Subcutaneous abdominal adipose tissue (tissue), 5 donors: Measurements from ENCODE around the gene TSPO.

Experiments used
- H3K27ac ChIP-seq: one replicate; pipeline ENCODE4 v1.7.0; 2013; ENCODE audit warnings: low read depth, mild to moderate bottlenecking, inconsistent platforms, low read length, moderate library complexity
- H3K27me3 ChIP-seq, 5 donors: one replicate each; pipeline ENCODE4 v1.7.0; 2013; ENCODE audit warnings: low read length in 5 of 5, inconsistent platforms in 1 of 5; ENCODE audit not compliant: control insufficient read depth in 5 of 5, insufficient read depth in 4 of 5
- H3K36me3 ChIP-seq, 5 donors: one replicate each; pipeline ENCODE4 v1.7.0; 2013; ENCODE audit warnings: low read length in 5 of 5; ENCODE audit not compliant: control insufficient read depth in 5 of 5, insufficient read depth in 5 of 5
- H3K4me1 ChIP-seq, 5 donors: one replicate each; pipeline ENCODE4 v1.7.0; 2013; ENCODE audit warnings: low read length in 5 of 5, mild to moderate bottlenecking in 3 of 5, moderate library complexity in 1 of 5; ENCODE audit not compliant: control insufficient read depth in 5 of 5, insufficient read depth in 5 of 5
- H3K4me3 ChIP-seq, 5 donors: one replicate each; pipeline ENCODE4 v1.7.0; 2013; ENCODE audit warnings: low read length in 5 of 5, low read depth in 1 of 5
- H3K9ac ChIP-seq, 5 donors: one replicate each; pipeline ENCODE4 v1.7.0; 2013; ENCODE audit warnings: low read length in 5 of 5, mild to moderate bottlenecking in 4 of 5, moderate library complexity in 3 of 5
- H3K9me3 ChIP-seq, 5 donors: one replicate each; pipeline ENCODE4 v1.7.0; 2013; ENCODE audit warnings: low read length in 5 of 5; ENCODE audit not compliant: control insufficient read depth in 5 of 5
- donor health status: healthy.
- donor health status: healthy.
- donor health status: healthy.
- donor health status: healthy.
- donor health status: healthy.

The TSPO gene

GRCh38 chr22:43205748-43206508 is 54.6 kb downstream of the TSPO start:
- Histone ChIP-seq H3K4me3 (no peak overlapping the region), H3K9me3 (no peaks in the 10 kb centered on the region), H3K27me3 (peaks cover 0 to 11% (median 7%) of the 10 kb centered on the region in 5 donors), H3K9ac (no peak overlapping the region), H3K27ac (no peak overlapping the region), H3K4me1 (peaks cover 0 to 7% (median 0%) of the 10 kb centered on the region in 5 donors), H3K36me3 (no peaks in the 10 kb centered on the region)

DNA sequence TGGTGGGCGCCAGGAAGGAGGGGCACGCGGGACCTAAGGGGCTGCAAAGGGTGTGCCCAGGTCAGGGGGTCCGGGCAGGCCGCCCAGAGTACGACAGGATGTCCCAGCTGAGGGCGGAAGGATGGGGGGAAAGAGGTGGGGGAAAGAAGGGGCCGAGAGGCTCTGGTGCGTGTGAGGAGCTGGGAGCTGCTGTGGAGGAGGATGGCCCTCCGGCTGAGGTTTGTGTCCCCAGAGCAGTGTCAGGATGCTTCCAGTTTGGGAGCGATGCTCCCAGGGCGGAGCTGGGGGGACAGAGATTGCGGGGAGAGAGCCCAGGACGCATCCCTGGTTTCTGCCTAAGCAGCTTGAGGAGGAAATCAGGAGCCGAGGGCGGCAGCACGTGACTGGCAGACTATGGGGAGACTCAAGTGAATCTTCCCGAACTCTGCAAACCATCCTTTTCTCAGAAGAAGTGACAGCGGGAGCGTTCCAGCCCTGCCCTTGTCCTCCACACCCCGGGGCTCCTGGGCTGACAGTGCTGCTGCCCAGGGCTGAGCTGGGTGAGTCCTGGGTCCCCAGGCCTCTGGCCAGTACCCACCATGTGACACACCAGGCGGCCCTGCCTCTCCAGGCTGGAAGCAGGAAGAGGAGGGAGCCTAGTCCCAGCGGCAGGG is 55.3 kb downstream of the TSPO start:
- peaks cover 0 to 7% (median 0%) of the 10 kb centered on the region in 5 donors for H3K4me1 ChIP-seq
- H3K27ac ChIP-seq, result no peak overlapping the region
- no peaks in the 10 kb centered on the region for H3K36me3 ChIP-seq
- no peaks in the 10 kb centered on the region for H3K9me3 ChIP-seq
- H3K27me3 ChIP-seq, result peaks cover 0 to 11% (median 7%) of the 10 kb centered on the region in 5 donors
- H3K4me3 ChIP-seq, result no peak overlapping the region
- H3K9ac ChIP-seq, result no peak overlapping the region

GRCh38 chr22:43207386-43207785 is 56.0 kb downstream of the TSPO start:
- Histone ChIP-seq H3K27ac (no peak overlapping the region), H3K4me1 (peaks cover 0 to 7% (median 0%) of the 10 kb centered on the region in 5 donors), H3K9me3 (no peaks in the 10 kb centered on the region), H3K27me3 (peaks cover 0 to 11% (median 7%) of the 10 kb centered on the region in 5 donors), H3K36me3 (no peaks in the 10 kb centered on the region), H3K9ac (no peak overlapping the region), H3K4me3 (no peak overlapping the region)

DNA sequence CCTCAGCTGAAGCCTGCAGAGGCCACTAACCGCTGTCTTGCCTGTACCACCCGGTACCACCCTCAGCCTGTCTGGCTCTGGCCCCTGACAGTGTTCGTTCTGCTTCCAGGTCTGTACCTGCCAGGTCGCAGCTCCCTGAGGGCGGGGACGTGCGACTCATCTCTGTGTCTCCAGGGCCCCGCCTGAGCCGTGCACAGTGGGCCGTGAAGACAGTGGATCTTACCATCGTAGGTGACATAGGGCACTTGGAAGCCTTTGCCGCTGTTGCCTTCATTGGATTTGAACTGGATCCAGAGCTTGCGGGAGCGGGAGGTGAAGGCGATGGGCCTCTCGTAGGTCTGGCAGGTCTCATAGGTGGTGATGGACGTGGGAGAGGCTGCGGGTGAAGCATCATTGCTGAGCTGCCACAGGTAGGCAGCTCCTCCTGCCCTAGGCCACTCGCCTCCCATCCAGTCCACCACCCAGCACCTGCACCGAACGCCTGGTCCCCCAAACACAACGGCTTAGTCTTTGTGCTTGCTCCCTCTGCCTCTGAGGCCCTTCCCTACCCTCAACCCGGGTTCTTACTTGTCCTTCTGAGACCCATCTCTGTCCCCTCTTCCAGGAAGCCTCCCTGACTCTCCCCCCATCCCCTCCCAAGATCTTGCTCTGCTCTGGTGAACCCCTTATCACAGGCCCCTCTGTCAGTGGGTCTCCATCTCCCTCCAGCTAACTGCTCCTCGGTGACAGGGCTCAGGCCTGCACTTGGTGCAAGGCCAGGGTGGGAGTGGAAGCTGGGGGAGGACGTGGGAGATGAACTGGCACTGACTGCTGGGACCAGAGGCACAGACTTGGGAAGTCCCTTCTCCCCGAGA is 56.7 kb downstream of the TSPO start:
- Histone ChIP-seq H3K36me3 (no peaks in the 10 kb centered on the region), H3K9me3 (no peaks in the 10 kb centered on the region), H3K9ac (no peak overlapping the region), H3K27ac (no peak overlapping the region), H3K4me3 (no peak overlapping the region), H3K27me3 (peaks cover 0 to 15% (median 10%) of the 10 kb centered on the region in 5 donors), H3K4me1 (peaks cover 0 to 7% (median 0%) of the 10 kb centered on the region in 5 donors)

DNA sequence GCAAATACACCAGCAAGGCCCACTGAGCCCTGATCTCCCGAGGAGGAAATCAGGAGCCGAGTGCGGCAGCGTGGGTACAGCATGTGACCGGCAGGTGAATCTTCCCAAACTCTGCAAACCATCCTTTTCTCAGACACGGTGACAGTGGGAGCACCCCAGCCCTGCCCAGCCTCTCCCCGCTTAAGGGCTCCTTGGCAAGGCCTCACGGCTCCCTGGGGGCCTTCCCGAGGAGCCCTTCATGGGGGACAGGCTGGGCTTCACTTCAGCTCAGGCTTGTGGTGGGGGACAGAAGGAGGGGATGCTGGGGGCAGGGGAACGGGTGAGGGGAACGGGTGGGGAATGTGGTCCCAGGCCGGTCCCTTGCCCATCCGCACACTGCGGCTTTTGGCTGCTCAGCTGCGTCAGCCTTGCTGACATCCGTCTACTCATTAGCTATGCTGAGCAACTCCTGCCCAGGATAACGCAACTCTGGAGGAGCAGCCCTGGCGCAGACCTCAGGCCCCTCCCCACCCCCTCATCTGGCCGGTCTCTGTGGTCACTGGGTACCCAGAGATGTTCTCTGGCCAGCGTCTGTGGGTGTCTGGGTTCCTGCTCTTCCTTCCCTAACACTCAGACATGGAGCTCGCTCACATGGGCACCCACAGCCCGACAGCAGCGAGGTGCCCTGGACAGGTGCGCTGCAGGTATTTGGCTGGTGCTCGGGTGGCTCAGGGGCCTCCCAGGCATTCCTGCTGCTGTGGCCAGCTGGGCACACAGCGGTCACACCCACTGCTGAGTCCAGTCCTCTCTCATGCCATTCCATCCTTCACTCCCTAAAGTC is 57.6 kb downstream of the TSPO start:
- Histone ChIP-seq H3K9ac (no peak overlapping the region), H3K4me1 (peaks cover 0 to 7% (median 0%) of the 10 kb centered on the region in 5 donors), H3K36me3 (no peaks in the 10 kb centered on the region), H3K27me3 (peaks cover 0 to 17% (median 14%) of the 10 kb centered on the region in 5 donors), H3K4me3 (no peak overlapping the region), H3K27ac (no peak overlapping the region), H3K9me3 (no peaks in the 10 kb centered on the region)

- no peak overlapping the region for H3K4me3 ChIP-seq
- no peak overlapping the region for H3K27ac ChIP-seq
- no peak overlapping the region for H3K9ac ChIP-seq
- H3K36me3 ChIP-seq, result no peaks in the 10 kb centered on the region
- H3K9me3 ChIP-seq, result no peaks in the 10 kb centered on the region
- H3K27me3 ChIP-seq, result peaks cover 0 to 20% (median 14%) of the 10 kb centered on the region in 5 donors
- peaks cover 0 to 7% (median 0%) of the 10 kb centered on the region in 5 donors for H3K4me1 ChIP-seq
These were observed 58.1 kb downstream of the TSPO start for GRCh38 chr22:43209523-43209890.

DNA sequence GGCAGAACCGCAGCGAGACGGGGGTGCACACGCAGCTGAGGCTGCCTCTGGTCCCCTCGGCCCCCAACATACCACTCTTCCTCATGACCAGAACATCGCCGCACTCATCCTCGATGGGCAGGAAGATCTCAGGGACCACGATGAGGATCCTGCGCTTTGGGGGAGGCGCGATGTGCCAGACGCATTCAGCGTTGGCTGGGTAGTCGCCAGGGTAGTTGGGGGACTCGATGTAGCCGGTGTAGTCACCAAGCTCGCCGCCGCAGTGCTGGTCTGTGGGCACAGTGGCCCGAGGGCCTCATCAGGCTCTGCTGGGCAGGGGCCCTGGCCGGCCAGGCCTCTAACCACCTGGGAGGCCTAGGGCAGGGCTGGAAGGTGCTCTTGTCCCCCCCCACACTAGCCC is 58.6 kb downstream of the TSPO start:
- H3K27me3 ChIP-seq, result peaks cover 0 to 25% (median 14%) of the 10 kb centered on the region in 5 donors
- H3K36me3 ChIP-seq, result no peaks in the 10 kb centered on the region
- H3K9me3 ChIP-seq, result no peaks in the 10 kb centered on the region
- no peak overlapping the region for H3K9ac ChIP-seq
- no peak overlapping the region for H3K4me3 ChIP-seq
- peaks cover 0 to 7% (median 0%) of the 10 kb centered on the region in 5 donors for H3K4me1 ChIP-seq
- no peak overlapping the region for H3K27ac ChIP-seq

- no peaks in the 10 kb centered on the region for H3K36me3 ChIP-seq
- H3K4me3 ChIP-seq, result no peak overlapping the region
- no peaks in the 10 kb centered on the region for H3K9me3 ChIP-seq
- peaks cover 0 to 7% (median 0%) of the 10 kb centered on the region in 5 donors for H3K4me1 ChIP-seq
- no peak overlapping the region for H3K27ac ChIP-seq
- peaks cover 4 to 26% (median 14%) of the 10 kb centered on the region in 5 donors for H3K27me3 ChIP-seq
- no peak overlapping the region for H3K9ac ChIP-seq
These were observed 59.5 kb downstream of the TSPO start for GRCh38 chr22:43210631-43211515.
